ENCODE data around the gene UPK1A. TPM values are rescaled to one million over a fixed set of nuclear protein-coding genes. Genes with fewer than 3 reads are reported as not detected.

The UPK1A gene
- total and polyA plus RNA-seq, 7 experiments from 2014 or later = 0.41 to 1.3 TPM; not detected in 5

DNA sequence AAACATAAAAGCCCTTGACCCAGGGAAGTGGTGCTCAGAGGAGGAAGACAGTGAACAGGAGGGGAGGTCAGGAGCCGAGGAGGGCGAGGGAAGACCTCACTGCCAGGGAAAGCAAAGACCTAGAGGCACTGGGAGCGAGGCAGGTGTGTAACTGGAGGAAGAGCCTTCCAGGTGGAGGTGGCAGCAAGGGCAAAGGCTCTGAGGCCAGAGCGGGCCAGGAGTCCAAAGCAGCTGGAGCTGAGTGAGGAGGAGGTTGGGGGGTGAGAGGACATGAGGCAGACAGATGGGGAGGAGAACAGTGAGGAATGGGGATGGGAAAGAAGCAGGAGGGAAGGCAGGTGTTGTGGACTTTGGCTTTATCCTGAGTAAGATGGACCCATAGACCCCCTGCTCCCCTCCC lies 3.7 kb downstream of the UPK1A start:
- H3K27me3 ChIP-seq (ENCODE audit: control insufficient read depth in 2 of 2, insufficient read depth in 2 of 2, low read length in 2 of 2) = peaks cover 0 to 3% of the 10 kb centered on the region in 2 donors
- H3K4me3 ChIP-seq (ENCODE audit: low read length) = no peak overlapping the region
- no peak overlapping the region for H3K27ac ChIP-seq (ENCODE audit: low read depth, low read length)
- Mint-ChIP-seq H3K27me3 (peaks cover 17 to 46% (median 24%) of the 10 kb centered on the region in 5 donors), H3K4me3 (no peak overlapping the region), H3K36me3 (peaks cover 0 to 4% (median 0%) of the 10 kb centered on the region in 5 donors), H3K4me1 (peaks cover 4 to 14% (median 9%) of the 10 kb centered on the region in 7 donors), H3K27ac (peak overlapping the region in 1 of 9 donors; percentile 68), H3K9me3 (peaks cover 0 to 2% (median 0%) of the 10 kb centered on the region in 11 donors)
- H3K4me1 ChIP-seq (ENCODE audit: control insufficient read depth in 2 of 2, insufficient read depth in 2 of 2, low read length in 2 of 2) = no peaks in the 10 kb centered on the region
- CTCF ChIA-PET = no interaction called here
- H3K9me3 ChIP-seq (ENCODE audit: control insufficient read depth in 2 of 3, low read length in 3 of 3) = no peaks in the 10 kb centered on the region
- POLR2A ChIA-PET = no interaction called here
- H3K36me3 ChIP-seq (ENCODE audit: control insufficient read depth in 2 of 3, insufficient read depth in 3 of 3, low read length in 3 of 3) = no peaks in the 10 kb centered on the region
- no peak for DNase-seq
- ATAC-seq = no peak
- intact Hi-C loops (cut with micrococcal nuclease) = no loop called here

DNA sequence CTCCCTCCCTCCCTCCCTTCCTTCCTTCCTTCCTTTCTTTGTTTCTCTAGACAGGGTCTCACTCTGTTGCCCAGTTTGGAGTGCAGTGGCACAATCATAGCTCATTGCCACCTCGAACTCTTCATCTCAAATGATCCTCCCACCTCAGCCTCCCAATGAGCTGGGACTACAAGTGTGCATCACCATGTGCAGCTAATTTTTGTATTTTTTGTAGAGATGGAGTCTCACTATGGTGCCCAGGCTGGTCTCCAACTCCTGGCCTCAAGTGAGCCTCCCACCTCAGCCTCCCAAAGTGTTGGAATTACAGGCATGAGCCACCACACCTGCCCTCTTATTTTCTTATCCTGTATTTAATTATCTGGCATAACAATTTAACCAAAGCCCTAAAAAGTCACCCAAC lies 4.4 kb downstream of the UPK1A start:
- H3K27ac Mint-ChIP-seq = no peak overlapping the region
- intact Hi-C loops (cut with micrococcal nuclease) = no loop called here
- DNase-seq (no peak), ATAC-seq (no peak)
- peaks cover 4 to 14% (median 9%) of the 10 kb centered on the region in 7 donors for H3K4me1 Mint-ChIP-seq
- H3K4me1 ChIP-seq (ENCODE audit: control insufficient read depth in 2 of 2, insufficient read depth in 2 of 2, low read length in 2 of 2) = no peaks in the 10 kb centered on the region
- POLR2A ChIA-PET = no interaction called here
- H3K9me3 ChIP-seq (ENCODE audit: control insufficient read depth in 2 of 3, low read length in 3 of 3) = no peaks in the 10 kb centered on the region
- H3K4me3 ChIP-seq (ENCODE audit: low read length) = no peak overlapping the region
- no peak overlapping the region for H3K4me3 Mint-ChIP-seq
- H3K27me3 Mint-ChIP-seq = peaks cover 17 to 47% (median 24%) of the 10 kb centered on the region in 5 donors
- no peak overlapping the region for H3K27ac ChIP-seq (ENCODE audit: low read depth, low read length)
- H3K9me3 Mint-ChIP-seq = peaks cover 0 to 2% (median 0%) of the 10 kb centered on the region in 11 donors
- peaks cover 0 to 4% (median 0%) of the 10 kb centered on the region in 5 donors for H3K36me3 Mint-ChIP-seq
- no peaks in the 10 kb centered on the region for H3K36me3 ChIP-seq (ENCODE audit: control insufficient read depth in 2 of 3, insufficient read depth in 3 of 3, low read length in 3 of 3)
- peaks cover 0 to 3% of the 10 kb centered on the region in 2 donors for H3K27me3 ChIP-seq (ENCODE audit: control insufficient read depth in 2 of 2, insufficient read depth in 2 of 2, low read length in 2 of 2)
- CTCF ChIA-PET = no interaction called here

DNA sequence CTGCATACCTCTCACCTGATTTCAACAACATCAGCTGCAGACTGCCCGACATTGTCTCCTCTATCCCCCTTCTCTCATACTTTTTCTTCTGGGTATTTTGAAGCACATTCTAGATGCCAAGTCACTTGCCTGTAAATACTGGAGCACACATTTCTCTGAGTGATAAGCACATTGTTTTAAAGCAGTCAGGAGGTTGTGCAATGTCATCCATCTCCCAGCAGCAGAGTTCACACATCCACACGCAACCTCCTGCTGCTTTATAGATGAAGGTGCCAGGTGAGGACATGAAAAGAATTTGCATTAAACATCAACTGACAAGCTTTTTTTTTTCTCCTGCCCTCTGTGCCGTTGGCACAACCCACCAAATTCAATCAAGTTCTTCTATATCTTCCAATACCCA lies 5.5 kb downstream of the UPK1A start:
- ATAC-seq (no peak), DNase-seq (no peak)
- Mint-ChIP-seq H3K27me3 (peaks cover 17 to 53% (median 24%) of the 10 kb centered on the region in 5 donors), H3K4me3 (peak overlapping the region in 1 of 10 donors; percentile 30), H3K36me3 (peaks cover 0 to 4% (median 0%) of the 10 kb centered on the region in 5 donors), H3K27ac (no peak overlapping the region), H3K4me1 (peaks cover 4 to 14% (median 9%) of the 10 kb centered on the region in 7 donors), H3K9me3 (peaks cover 0 to 2% (median 0%) of the 10 kb centered on the region in 11 donors)
- ChIA-PET POLR2A (no interaction called here), CTCF (no interaction called here)
- intact Hi-C loops (cut with micrococcal nuclease) = no loop called here
- no peak overlapping the region for H3K27ac ChIP-seq (ENCODE audit: low read depth, low read length)
- no peaks in the 10 kb centered on the region for H3K9me3 ChIP-seq (ENCODE audit: control insufficient read depth in 2 of 3, low read length in 3 of 3)
- H3K27me3 ChIP-seq (ENCODE audit: control insufficient read depth in 2 of 2, insufficient read depth in 2 of 2, low read length in 2 of 2) = peaks cover 0 to 3% of the 10 kb centered on the region in 2 donors
- no peaks in the 10 kb centered on the region for H3K4me1 ChIP-seq (ENCODE audit: control insufficient read depth in 2 of 2, insufficient read depth in 2 of 2, low read length in 2 of 2)
- H3K4me3 ChIP-seq (ENCODE audit: low read length) = no peak overlapping the region
- no peaks in the 10 kb centered on the region for H3K36me3 ChIP-seq (ENCODE audit: control insufficient read depth in 2 of 3, insufficient read depth in 3 of 3, low read length in 3 of 3)

DNA sequence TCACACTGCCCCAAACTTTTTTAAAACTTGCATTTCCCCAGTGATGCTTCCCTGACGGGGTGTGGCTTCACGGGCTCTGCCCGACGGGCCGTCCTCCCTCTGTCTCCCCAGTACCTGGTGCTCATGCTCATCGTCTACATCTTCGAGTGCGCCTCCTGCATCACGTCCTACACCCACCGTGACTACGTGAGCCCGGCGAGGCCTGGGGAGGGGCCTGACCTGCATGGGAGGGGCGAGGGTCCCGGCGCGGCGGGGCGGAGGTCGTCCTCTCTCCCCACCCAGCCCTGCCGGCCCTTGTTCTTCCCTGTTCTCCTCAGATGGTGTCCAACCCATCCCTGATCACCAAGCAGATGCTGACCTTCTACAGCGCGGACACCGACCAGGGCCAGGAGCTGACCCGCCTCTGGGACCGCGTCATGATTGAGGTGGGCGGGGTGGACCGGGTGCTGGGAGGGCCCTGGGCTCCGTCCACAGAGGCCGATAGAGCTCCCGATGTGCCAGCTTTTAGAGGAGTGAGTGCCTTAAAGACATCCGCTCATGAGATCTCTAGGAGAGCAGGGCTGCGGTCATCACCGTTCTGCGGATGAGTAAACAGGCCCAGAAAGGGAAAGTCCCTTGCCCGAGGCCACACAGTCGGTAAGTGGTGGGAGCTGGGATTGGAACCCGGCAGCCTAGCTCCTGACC lies 6.9 kb downstream of the UPK1A start:
- Mint-ChIP-seq H3K27me3 (peaks cover 17 to 53% (median 24%) of the 10 kb centered on the region in 5 donors), H3K4me3 (peak overlapping the region; percentile 54 to 90 (median 74)), H3K9me3 (peaks cover 0 to 2% (median 0%) of the 10 kb centered on the region in 11 donors), H3K4me1 (peaks cover 2 to 14% (median 9%) of the 10 kb centered on the region in 7 donors), H3K27ac (peak overlapping the region in 3 of 9 donors; percentile 36 to 72 (median 48)), H3K36me3 (peaks cover 0 to 4% (median 0%) of the 10 kb centered on the region in 5 donors)
- Histone ChIP-seq H3K27me3 (ENCODE audit: control insufficient read depth in 2 of 2, insufficient read depth in 2 of 2, low read length in 2 of 2) (peaks cover 0 to 3% of the 10 kb centered on the region in 2 donors), H3K36me3 (ENCODE audit: control insufficient read depth in 2 of 3, insufficient read depth in 3 of 3, low read length in 3 of 3) (no peaks in the 10 kb centered on the region), H3K9me3 (ENCODE audit: control insufficient read depth in 2 of 3, low read length in 3 of 3) (no peaks in the 10 kb centered on the region), H3K4me3 (ENCODE audit: low read length) (peak overlapping the region; percentile 46), H3K27ac (ENCODE audit: low read depth, low read length) (no peak overlapping the region), H3K4me1 (ENCODE audit: control insufficient read depth in 2 of 2, insufficient read depth in 2 of 2, low read length in 2 of 2) (no peaks in the 10 kb centered on the region)
- intact Hi-C loops (cut with micrococcal nuclease) = loop anchor here in 1 of 2 donors (1.0 kb wide), 1 partner anchor 25 kb away; the partner anchor contains the start of gene COX6B1
- ChIA-PET CTCF (no interaction called here), POLR2A (interaction anchor here (0.9 kb wide), 1 partner anchor 24 kb away, joined by 3 read pairs; no protein-coding TSS in a partner anchor)
- ATAC-seq = peak; percentile 77
- DNase-seq = peak in 5 of 9 donors; percentile 7 to 58 (median 14)

DNA sequence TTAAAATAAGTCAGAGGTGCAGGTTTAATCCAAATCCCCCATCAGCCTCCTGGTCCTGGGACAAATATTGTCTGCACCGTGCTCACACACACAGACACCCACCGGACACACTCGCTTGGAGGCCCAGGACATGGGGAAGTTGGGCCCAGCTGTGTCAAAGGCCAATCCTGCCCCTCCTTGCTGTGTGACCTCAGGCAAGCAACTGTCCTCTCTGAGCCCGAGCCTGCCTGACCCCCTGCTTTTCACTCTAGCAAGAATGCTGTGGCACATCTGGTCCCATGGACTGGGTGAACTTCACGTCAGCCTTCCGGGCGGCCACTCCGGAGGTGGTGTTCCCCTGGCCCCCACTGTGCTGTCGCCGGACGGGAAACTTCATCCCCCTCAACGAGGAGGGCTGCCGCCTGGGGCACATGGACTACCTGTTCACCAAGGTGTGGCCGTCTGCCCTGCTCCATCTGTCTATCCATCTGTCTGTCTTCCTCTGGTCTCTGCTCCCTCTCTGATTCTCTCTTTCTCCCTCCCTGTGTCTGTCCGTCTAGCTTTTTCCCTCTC lies 9.3 kb downstream of the UPK1A start:
- CTCF ChIA-PET = no interaction called here
- H3K4me3 ChIP-seq (ENCODE audit: low read length) = no peak overlapping the region
- H3K27ac Mint-ChIP-seq = no peak overlapping the region
- H3K36me3 Mint-ChIP-seq = peaks cover 0 to 4% (median 0%) of the 10 kb centered on the region in 5 donors
- H3K27ac ChIP-seq (ENCODE audit: low read depth, low read length) = no peak overlapping the region
- peaks cover 14 to 39% (median 19%) of the 10 kb centered on the region in 5 donors for H3K27me3 Mint-ChIP-seq
- H3K4me1 Mint-ChIP-seq = peaks cover 2 to 14% (median 9%) of the 10 kb centered on the region in 7 donors
- H3K9me3 ChIP-seq (ENCODE audit: control insufficient read depth in 2 of 3, low read length in 3 of 3) = no peaks in the 10 kb centered on the region
- peaks cover 0 to 2% of the 10 kb centered on the region in 2 donors for H3K27me3 ChIP-seq (ENCODE audit: control insufficient read depth in 2 of 2, insufficient read depth in 2 of 2, low read length in 2 of 2)
- H3K4me1 ChIP-seq (ENCODE audit: control insufficient read depth in 2 of 2, insufficient read depth in 2 of 2, low read length in 2 of 2) = no peaks in the 10 kb centered on the region
- no peak overlapping the region for H3K4me3 Mint-ChIP-seq
- intact Hi-C loops (cut with micrococcal nuclease) = no loop called here
- H3K9me3 Mint-ChIP-seq = no peaks in the 10 kb centered on the region
- no peaks in the 10 kb centered on the region for H3K36me3 ChIP-seq (ENCODE audit: control insufficient read depth in 2 of 3, insufficient read depth in 3 of 3, low read length in 3 of 3)
- POLR2A ChIA-PET = no interaction called here
- DNase-seq = no peak
- no peak for ATAC-seq

DNA sequence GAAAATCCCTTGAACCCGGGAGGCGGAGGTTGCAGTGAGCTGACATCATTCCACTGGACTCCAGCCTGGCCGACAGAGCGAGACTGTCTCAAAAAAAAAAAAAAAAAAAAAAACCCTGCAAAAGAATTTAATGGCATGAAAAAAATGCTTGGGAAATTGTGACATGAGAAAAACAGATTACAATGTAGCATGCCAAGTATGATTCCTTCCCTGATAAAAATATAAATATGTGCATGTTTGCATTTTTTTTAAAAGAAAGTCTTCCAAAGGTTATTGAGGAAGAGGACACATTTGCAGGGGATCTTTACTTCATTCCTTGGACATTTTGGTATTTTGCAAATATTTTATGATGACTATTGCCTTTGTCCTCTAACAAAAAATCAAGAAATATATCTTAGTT lies 23.5 kb downstream of the UPK1A start:
- DNase-seq (no peak), ATAC-seq (no peak)
- Mint-ChIP-seq H3K9me3 (no peaks in the 10 kb centered on the region), H3K27me3 (peaks cover 0 to 4% (median 0%) of the 10 kb centered on the region in 5 donors), H3K36me3 (no peaks in the 10 kb centered on the region), H3K27ac (no peak overlapping the region), H3K4me1 (peaks cover 0 to 9% (median 0%) of the 10 kb centered on the region in 7 donors), H3K4me3 (no peak overlapping the region)
- ChIA-PET CTCF (no interaction called here), POLR2A (interaction anchor here (0.6 kb wide), 1 partner anchor 194 kb away, joined by 9 read pairs; no protein-coding TSS in a partner anchor)
- Histone ChIP-seq H3K9me3 (ENCODE audit: control insufficient read depth in 2 of 3, low read length in 3 of 3) (no peaks in the 10 kb centered on the region), H3K4me1 (ENCODE audit: control insufficient read depth in 2 of 2, insufficient read depth in 2 of 2, low read length in 2 of 2) (no peaks in the 10 kb centered on the region), H3K27me3 (ENCODE audit: control insufficient read depth in 2 of 2, insufficient read depth in 2 of 2, low read length in 2 of 2) (no peaks in the 10 kb centered on the region), H3K27ac (ENCODE audit: low read depth, low read length) (no peak overlapping the region), H3K4me3 (ENCODE audit: low read length) (no peak overlapping the region), H3K36me3 (ENCODE audit: control insufficient read depth in 2 of 3, insufficient read depth in 3 of 3, low read length in 3 of 3) (no peaks in the 10 kb centered on the region)
- intact Hi-C loops (cut with micrococcal nuclease) = loop anchor here (5.0 kb wide), 4 partner anchors 143 to 482 kb away; partner anchors contain the start of genes TMEM147 (in 2 of the 2) and APLP1 (in 1 of the 2)

Data from naive thymus-derived CD4-positive, alpha-beta T cell (primary cell).